ENCODE results near the gene LONRF2. TPM values are rescaled to one million over a fixed set of nuclear protein-coding genes. Genes with fewer than 3 reads are reported as not detected.

Gene LONRF2
- total RNA-seq, 1 experiment from 2014 or later, result 1.6 TPM

DNA sequence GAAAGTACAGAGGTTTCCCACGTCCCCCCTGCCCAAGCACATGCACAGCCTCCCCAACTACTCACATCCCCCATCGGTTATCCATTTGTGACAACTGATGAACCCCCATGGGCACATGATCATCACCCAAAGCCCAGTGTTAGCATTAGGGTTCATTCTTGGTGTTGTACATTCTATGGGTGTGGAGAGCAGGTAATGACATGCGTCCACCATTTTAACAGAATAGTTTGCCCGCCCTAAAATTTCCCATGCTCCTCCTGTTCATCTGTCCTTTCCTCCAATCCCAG, 74.3 kb downstream of the LONRF2 start:
- ATAC-seq (no peak), DNase-seq (ENCODE audit: low read depth, low spot score) (no peak)
- Histone ChIP-seq H3K4me1 (ENCODE audit: control insufficient read depth in 1 of 2, insufficient read depth in 2 of 2, low read length in 2 of 2) (no peaks in the 10 kb centered on the region), H3K36me3 (ENCODE audit: control insufficient read depth in 1 of 2, insufficient read depth in 2 of 2, low read length in 2 of 2) (no peaks in the 10 kb centered on the region), H3K9me3 (ENCODE audit: control insufficient read depth in 1 of 2, insufficient read depth in 1 of 2, low read depth in 1 of 2, low read length in 2 of 2) (no peaks in the 10 kb centered on the region), H3K9ac (ENCODE audit: low read length) (no peak overlapping the region), H4K20me1 (ENCODE audit: insufficient read depth) (no peaks in the 10 kb centered on the region), H3K4me2 (ENCODE audit: low read length) (no peak overlapping the region), H3K4me3 (replicated peaks in 1 of 2; ENCODE audit: low read depth in 1 of 2, low read length in 2 of 2) (no peak overlapping the region), H3K27ac (ENCODE audit: low read depth, low read length) (no peak overlapping the region), H3K9me2 (ENCODE audit: insufficient read depth) (no peaks in the 10 kb centered on the region), H3K27me3 (ENCODE audit: insufficient read depth, low read length) (no peaks in the 10 kb centered on the region), H3K79me2 (ENCODE audit: insufficient read depth, low read length) (no peaks in the 10 kb centered on the region), H2AFZ (ENCODE audit: low read depth, low read length, poor library complexity, severe bottlenecking) (no peak overlapping the region)
- RAD21 ChIA-PET (ENCODE audit: low non-redundant PET in 1 of 2, low total read pairs in 2 of 2, uncharacterized antibody in 2 of 2, unreplicated experiment in 2 of 2), result no interaction called here
- BruUV-seq (replicated peaks), result no TSS peak
- no peak for TF ChIP-seq SP1 (IDR thresholded peaks at IDR 0.05; ENCODE audit: low read depth)
- no peak for TF ChIP-seq CBX3 (IDR thresholded peaks at IDR 0.05; ENCODE audit: low read depth)
- no peak for TF ChIP-seq TCF7L2 (IDR thresholded peaks at IDR 0.05; ENCODE audit: borderline replicate concordance, extremely low read depth, insufficient read depth, insufficient read length)
- no peak for TF ChIP-seq EGR1 (IDR thresholded peaks at IDR 0.05; ENCODE audit: low read depth)
- TF ChIP-seq SIN3A (IDR thresholded peaks at IDR 0.05; ENCODE audit: low read depth), result no peak
- no peak for TF ChIP-seq POLR2AphosphoS5 (IDR thresholded peaks at IDR 0.05; ENCODE audit: low read depth, low read length)
- TF ChIP-seq, protein P1, sequence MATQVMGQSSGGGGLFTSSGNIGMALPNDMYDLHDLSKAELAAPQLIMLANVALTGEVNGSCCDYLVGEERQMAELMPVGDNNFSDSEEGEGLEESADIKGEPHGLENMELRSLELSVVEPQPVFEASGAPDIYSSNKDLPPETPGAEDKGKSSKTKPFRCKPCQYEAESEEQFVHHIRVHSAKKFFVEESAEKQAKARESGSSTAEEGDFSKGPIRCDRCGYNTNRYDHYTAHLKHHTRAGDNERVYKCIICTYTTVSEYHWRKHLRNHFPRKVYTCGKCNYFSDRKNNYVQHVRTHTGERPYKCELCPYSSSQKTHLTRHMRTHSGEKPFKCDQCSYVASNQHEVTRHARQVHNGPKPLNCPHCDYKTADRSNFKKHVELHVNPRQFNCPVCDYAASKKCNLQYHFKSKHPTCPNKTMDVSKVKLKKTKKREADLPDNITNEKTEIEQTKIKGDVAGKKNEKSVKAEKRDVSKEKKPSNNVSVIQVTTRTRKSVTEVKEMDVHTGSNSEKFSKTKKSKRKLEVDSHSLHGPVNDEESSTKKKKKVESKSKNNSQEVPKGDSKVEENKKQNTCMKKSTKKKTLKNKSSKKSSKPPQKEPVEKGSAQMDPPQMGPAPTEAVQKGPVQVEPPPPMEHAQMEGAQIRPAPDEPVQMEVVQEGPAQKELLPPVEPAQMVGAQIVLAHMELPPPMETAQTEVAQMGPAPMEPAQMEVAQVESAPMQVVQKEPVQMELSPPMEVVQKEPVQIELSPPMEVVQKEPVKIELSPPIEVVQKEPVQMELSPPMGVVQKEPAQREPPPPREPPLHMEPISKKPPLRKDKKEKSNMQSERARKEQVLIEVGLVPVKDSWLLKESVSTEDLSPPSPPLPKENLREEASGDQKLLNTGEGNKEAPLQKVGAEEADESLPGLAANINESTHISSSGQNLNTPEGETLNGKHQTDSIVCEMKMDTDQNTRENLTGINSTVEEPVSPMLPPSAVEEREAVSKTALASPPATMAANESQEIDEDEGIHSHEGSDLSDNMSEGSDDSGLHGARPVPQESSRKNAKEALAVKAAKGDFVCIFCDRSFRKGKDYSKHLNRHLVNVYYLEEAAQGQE (IDR thresholded peaks at IDR 0.05; ENCODE audit: low read depth), result no peak
- no peak for TF ChIP-seq JUND (IDR thresholded peaks at IDR 0.05)
- TF ChIP-seq, protein P2, sequence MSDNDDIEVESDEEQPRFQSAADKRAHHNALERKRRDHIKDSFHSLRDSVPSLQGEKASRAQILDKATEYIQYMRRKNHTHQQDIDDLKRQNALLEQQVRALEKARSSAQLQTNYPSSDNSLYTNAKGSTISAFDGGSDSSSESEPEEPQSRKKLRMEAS (IDR thresholded peaks at IDR 0.05), result no peak
- TF ChIP-seq, protein P3, sequence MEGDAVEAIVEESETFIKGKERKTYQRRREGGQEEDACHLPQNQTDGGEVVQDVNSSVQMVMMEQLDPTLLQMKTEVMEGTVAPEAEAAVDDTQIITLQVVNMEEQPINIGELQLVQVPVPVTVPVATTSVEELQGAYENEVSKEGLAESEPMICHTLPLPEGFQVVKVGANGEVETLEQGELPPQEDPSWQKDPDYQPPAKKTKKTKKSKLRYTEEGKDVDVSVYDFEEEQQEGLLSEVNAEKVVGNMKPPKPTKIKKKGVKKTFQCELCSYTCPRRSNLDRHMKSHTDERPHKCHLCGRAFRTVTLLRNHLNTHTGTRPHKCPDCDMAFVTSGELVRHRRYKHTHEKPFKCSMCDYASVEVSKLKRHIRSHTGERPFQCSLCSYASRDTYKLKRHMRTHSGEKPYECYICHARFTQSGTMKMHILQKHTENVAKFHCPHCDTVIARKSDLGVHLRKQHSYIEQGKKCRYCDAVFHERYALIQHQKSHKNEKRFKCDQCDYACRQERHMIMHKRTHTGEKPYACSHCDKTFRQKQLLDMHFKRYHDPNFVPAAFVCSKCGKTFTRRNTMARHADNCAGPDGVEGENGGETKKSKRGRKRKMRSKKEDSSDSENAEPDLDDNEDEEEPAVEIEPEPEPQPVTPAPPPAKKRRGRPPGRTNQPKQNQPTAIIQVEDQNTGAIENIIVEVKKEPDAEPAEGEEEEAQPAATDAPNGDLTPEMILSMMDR (IDR thresholded peaks at IDR 0.05 in 2 of 3, conservative IDR thresholded peaks at IDR 0.05 in 1 of 3; ENCODE audit: borderline replicate concordance in 1 of 3, insufficient read depth in 1 of 3, low read depth in 2 of 3, low read length in 2 of 3), result no peak
- no peak for TF ChIP-seq RAD21 (IDR thresholded peaks at IDR 0.05; ENCODE audit: low read depth)
- TF ChIP-seq, protein P4, sequence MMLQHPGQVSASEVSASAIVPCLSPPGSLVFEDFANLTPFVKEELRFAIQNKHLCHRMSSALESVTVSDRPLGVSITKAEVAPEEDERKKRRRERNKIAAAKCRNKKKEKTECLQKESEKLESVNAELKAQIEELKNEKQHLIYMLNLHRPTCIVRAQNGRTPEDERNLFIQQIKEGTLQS (IDR thresholded peaks at IDR 0.05), result no peak
- TF ChIP-seq ZFX (IDR thresholded peaks at IDR 0.05), result no peak
- TF ChIP-seq CEBPB (IDR thresholded peaks at IDR 0.05; ENCODE audit: low read depth), result no peak
- no peak for TF ChIP-seq FOSL1 (IDR thresholded peaks at IDR 0.05; ENCODE audit: low read depth)
- TF ChIP-seq YY1 (IDR thresholded peaks at IDR 0.05; ENCODE audit: extremely low read depth, insufficient replicate concordance, low read depth, low read length), result no peak
- no peak for TF ChIP-seq POLR2A (IDR thresholded peaks at IDR 0.05; ENCODE audit: borderline replicate concordance, extremely low read depth, insufficient read depth, insufficient read length)
- TF ChIP-seq EZH2 (IDR thresholded peaks at IDR 0.05), result no peak
- TF ChIP-seq ELF1 (IDR thresholded peaks at IDR 0.05; ENCODE audit: borderline replicate concordance, low read depth), result no peak
- CTCF ChIA-PET, result interaction anchor here (1.0 kb wide), 1 partner anchor 429 kb away, joined by 4 read pairs; no protein-coding TSS in a partner anchor
- POLR2A ChIA-PET, result no interaction called here
- intact Hi-C loops (cut with micrococcal nuclease), result no loop called here

Measured in HCT116 (cell line).